Spleen (tissue), 11 donors: ENCODE results near the gene KLHL35. TPM values are rescaled to one million over a fixed set of nuclear protein-coding genes. Genes with fewer than 3 reads are reported as not detected.

ENCODE experiments used
- DNase-seq: peaks from one replicate; pipeline ENCODE4 v3.0.0-alpha.2; 2020
- H3K27ac ChIP-seq, 8 donors: fragments of 200-600 bp; sonication (generic) in 7 of 8; 1 replicate in 4 of 8; 2 replicates in 4 of 8; pipeline versions ENCODE4 v1.5.0 to v1.8.0; 2016 to 2021; ENCODE audit warnings: inconsistent platforms in 4 of 8, mild to moderate bottlenecking in 4 of 8, moderate library complexity in 1 of 8
- H3K27me3 ChIP-seq, 7 donors: fragments of 200-600 bp; sonication (generic) in 6 of 7; replicated peaks in 1 of 7; 1 replicate in 4 of 7; 2 replicates in 3 of 7; pipeline versions ENCODE4 v1.5.0 to v1.8.0; 2016 to 2021; ENCODE audit warnings: inconsistent platforms in 3 of 7, mild to moderate bottlenecking in 1 of 7
- H3K36me3 ChIP-seq, 6 donors: fragments of 200-600 bp; sonication (generic) in 5 of 6; 1 replicate in 4 of 6; 2 replicates in 2 of 6; pipeline versions ENCODE4 v1.5.0 to v1.8.0; 2016 to 2021; ENCODE audit warnings: inconsistent platforms in 2 of 6
- H3K4me1 ChIP-seq, 6 donors: fragments of 200-600 bp; sonication (generic) in 5 of 6; 1 replicate in 3 of 6; 2 replicates in 3 of 6; pipeline versions ENCODE4 v1.5.0 to v1.8.0; 2016 to 2021; ENCODE audit warnings: inconsistent platforms in 3 of 6
- H3K4me3 ChIP-seq, 8 donors: fragments of 200-600 bp; sonication (generic) in 7 of 8; 1 replicate in 4 of 8; 2 replicates in 4 of 8; pipeline versions ENCODE4 v1.5.0 to v1.8.0; 2016 to 2021; ENCODE audit warnings: inconsistent platforms in 4 of 8, mild to moderate bottlenecking in 4 of 8, moderate library complexity in 2 of 8
- H3K9me3 ChIP-seq, 8 donors: fragments of 200-600 bp; sonication (generic) in 7 of 8; 1 replicate in 4 of 8; 2 replicates in 4 of 8; pipeline versions ENCODE4 v1.5.0 to v1.8.0; 2016 to 2021; ENCODE audit warnings: inconsistent platforms in 4 of 8
- POLR2A ChIP-seq, 3 donors: fragments of 450-650 bp; IDR thresholded peaks; one replicate each; pipeline ENCODE4 v1.5.1; 2017; ENCODE audit warnings: antibody characterized with exemption in 3 of 3, mild to moderate bottlenecking in 1 of 3
- POLR2AphosphoS5 ChIP-seq, 3 donors: sonication (generic); formaldehyde crosslinking; IDR thresholded peaks; one replicate each; pipeline ENCODE4 v1.5.1; 2017; ENCODE audit warnings: antibody characterized with exemption in 3 of 3
- WGBS, 5 donors: extraction: QIAGEN DNeasy Blood & Tissue Kit in 3 of 5; methylation state at CpG; one replicate each; pipeline versions ENCODE4 v1.1.5 to v1.1.7; 2013 to 2018; 5-methylcytosine and 5-hydroxymethylcytosine counted together
- intact Hi-C: fragments of 100-400 bp; cut with DNase I; formaldehyde crosslinking; loops from one replicate; pipeline ENCODE4 v1.15.0; 2023; ENCODE audit warnings: low total_unique reads
- polyA plus RNA-seq, 3 donors: library from polyadenylated mRNA; stranded (reverse); fragments of 200-250 nt; gene quantifications; one replicate each; pipeline ENCODE4 v1.2.1, GENCODE V29; 2013
- total RNA-seq, 7 donors: library from RNA; depleted of rRNA in 3 of 7; stranded (reverse); fragments of >200 nt in 3 of 7; fragmentation: NEBNext Ultra II Directional in 4 of 7; extraction: Animal tissue kit (Norgen Biotek cat#: 25700) in 4 of 7; gene quantifications; one replicate each; pipeline versions ENCODE4 v1.1.0 to v1.2.1, GENCODE V29; 2016 to 2021
- TF ChIP-seq, protein P1 (sequence below), 11 experiments: fragments of 200-600 bp in 7 of 11; fragments of 450-650 bp in 4 of 11; sonication (generic) in 4 of 11; IDR thresholded peaks in 8 of 11; conservative IDR thresholded peaks in 3 of 11; 1 replicate in 7 of 11; 2 replicates in 4 of 11; pipeline versions ENCODE4 v1.4.0 to v1.8.0; 2016 to 2021; ENCODE audit warnings: antibody characterized with exemption in 11 of 11, inconsistent platforms in 4 of 11, mild to moderate bottlenecking in 1 of 11
- donor health status: healthy with polysubstance abuse.
- donor health status: DM: no; HTN: no; CAD: no; lungs with moderate emphysema.
- donor health status: DM: no; HTN: no; CAD: no.
- donor health status: Bipolar disorder and iron deficiency.
- donor health status: healthy.
- donor health status: DM: no; HTN: no; CAD: no.
- donor health status: DM: yes; HTN: yes; CAD: no.

Gene KLHL35
- total and polyA plus RNA-seq, 10 donors: 0.19 to 3.8 (median 2.1) TPM

DNA sequence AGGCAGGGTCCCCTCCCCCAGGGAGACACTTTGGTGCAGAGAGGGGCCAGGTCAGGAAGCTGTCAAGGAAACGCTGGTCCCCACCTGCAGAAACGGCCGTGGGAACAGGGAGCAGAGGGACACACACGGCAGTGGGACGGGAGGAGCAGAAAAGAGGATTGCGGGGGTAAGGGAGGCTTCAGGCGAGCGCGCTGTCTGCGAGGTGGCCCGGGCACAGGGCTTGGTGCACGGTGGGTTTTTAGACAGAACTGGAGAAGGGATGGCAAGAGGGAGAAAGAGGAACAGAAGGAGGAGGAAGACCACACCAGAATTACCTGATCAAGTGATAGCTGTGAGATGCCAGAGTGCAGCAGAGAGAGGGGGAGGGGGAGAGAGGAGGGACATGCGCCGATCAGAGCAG is 6.0 kb upstream of the KLHL35 start:
- Histone ChIP-seq H3K27me3 (no peaks in the 10 kb centered on the region), H3K27ac (no peak overlapping the region), H3K9me3 (no peaks in the 10 kb centered on the region), H3K36me3 (peaks cover 0 to 100% (median 22%) of the 10 kb centered on the region in 6 donors), H3K4me1 (no peaks in the 10 kb centered on the region), H3K4me3 (no peak overlapping the region)
- no peak for TF ChIP-seq POLR2A (IDR thresholded peaks at IDR 0.05)
- intact Hi-C loops: no loop called here
- 69 to 72% (median 70%) methylated on average over 14 of the region's 14 CpGs for WGBS, 5 donors
- no peak for DNase-seq

GRCh38 chr11:75437966-75438659 is 5.1 kb upstream of the KLHL35 start:
- no peak overlapping the region for H3K27ac ChIP-seq
- DNase-seq: no peak
- H3K9me3 ChIP-seq: no peaks in the 10 kb centered on the region
- peak in 1 of 3 donors; percentile 19 for TF ChIP-seq POLR2AphosphoS5 (IDR thresholded peaks at IDR 0.05)
- TF ChIP-seq, protein P1, sequence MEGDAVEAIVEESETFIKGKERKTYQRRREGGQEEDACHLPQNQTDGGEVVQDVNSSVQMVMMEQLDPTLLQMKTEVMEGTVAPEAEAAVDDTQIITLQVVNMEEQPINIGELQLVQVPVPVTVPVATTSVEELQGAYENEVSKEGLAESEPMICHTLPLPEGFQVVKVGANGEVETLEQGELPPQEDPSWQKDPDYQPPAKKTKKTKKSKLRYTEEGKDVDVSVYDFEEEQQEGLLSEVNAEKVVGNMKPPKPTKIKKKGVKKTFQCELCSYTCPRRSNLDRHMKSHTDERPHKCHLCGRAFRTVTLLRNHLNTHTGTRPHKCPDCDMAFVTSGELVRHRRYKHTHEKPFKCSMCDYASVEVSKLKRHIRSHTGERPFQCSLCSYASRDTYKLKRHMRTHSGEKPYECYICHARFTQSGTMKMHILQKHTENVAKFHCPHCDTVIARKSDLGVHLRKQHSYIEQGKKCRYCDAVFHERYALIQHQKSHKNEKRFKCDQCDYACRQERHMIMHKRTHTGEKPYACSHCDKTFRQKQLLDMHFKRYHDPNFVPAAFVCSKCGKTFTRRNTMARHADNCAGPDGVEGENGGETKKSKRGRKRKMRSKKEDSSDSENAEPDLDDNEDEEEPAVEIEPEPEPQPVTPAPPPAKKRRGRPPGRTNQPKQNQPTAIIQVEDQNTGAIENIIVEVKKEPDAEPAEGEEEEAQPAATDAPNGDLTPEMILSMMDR (IDR thresholded peaks at IDR 0.05 in 8 of 11, conservative IDR thresholded peaks at IDR 0.05 in 3 of 11): no peak
- 91 to 93% (median 92%) methylated on average over 13 of the region's 13 CpGs for WGBS, 5 donors
- intact Hi-C loops: no loop called here
- H3K4me1 ChIP-seq: peaks cover 0 to 1% (median 0%) of the 10 kb centered on the region in 6 donors
- peaks cover 0 to 92% (median 20%) of the 10 kb centered on the region in 6 donors for H3K36me3 ChIP-seq
- peaks cover 0 to 6% (median 0%) of the 10 kb centered on the region in 7 donors for H3K27me3 ChIP-seq
- no peak overlapping the region for H3K4me3 ChIP-seq

- 88 to 93% (median 89%) methylated on average over 5 to 9 of the region's 9 CpGs for WGBS, 5 donors
- Histone ChIP-seq H3K4me1 (peaks cover 0 to 14% (median 6%) of the 10 kb centered on the region in 6 donors), H3K9me3 (no peaks in the 10 kb centered on the region), H3K27ac (no peak overlapping the region), H3K4me3 (no peak overlapping the region), H3K36me3 (peaks cover 0 to 78% (median 18%) of the 10 kb centered on the region in 6 donors), H3K27me3 (peaks cover 0 to 19% (median 12%) of the 10 kb centered on the region in 7 donors)
- DNase-seq: no peak
- peak in 1 of 3 donors; percentile 17 for TF ChIP-seq POLR2AphosphoS5 (IDR thresholded peaks at IDR 0.05)
- TF ChIP-seq, protein P1 (IDR thresholded peaks at IDR 0.05 in 8 of 11, conservative IDR thresholded peaks at IDR 0.05 in 3 of 11): no peak
- intact Hi-C loops: no loop called here
These were observed 3.8 kb upstream of the KLHL35 start for GRCh38 chr11:75436806-75437205.

DNA sequence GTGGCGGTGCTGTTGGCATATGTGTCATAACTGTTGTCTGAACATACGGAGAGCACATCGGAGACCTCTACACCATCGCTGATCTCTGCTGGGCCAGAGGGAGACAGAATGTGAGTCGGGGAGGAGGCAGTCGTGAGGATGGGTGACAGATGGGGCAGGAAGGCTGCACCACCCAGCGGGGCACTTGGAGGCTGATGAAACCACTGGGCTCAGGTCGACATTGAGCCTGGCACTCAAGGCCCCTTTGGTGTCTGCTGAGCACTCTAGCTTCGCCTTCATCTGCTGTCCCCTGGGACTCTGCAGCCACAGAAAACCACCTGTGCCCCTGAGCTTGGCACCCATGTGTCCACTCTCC is 2.5 kb upstream of the KLHL35 start:
- peaks cover 0 to 31% (median 19%) of the 10 kb centered on the region in 7 donors for H3K27me3 ChIP-seq
- WGBS, 5 donors: 78 to 92% (median 89%) methylated on average over 7 to 9 of the region's 9 CpGs
- H3K4me1 ChIP-seq: peaks cover 4 to 27% (median 15%) of the 10 kb centered on the region in 6 donors
- no peak for DNase-seq
- H3K4me3 ChIP-seq: no peak overlapping the region
- H3K36me3 ChIP-seq: peaks cover 0 to 66% (median 14%) of the 10 kb centered on the region in 6 donors
- no peak for TF ChIP-seq POLR2AphosphoS5 (IDR thresholded peaks at IDR 0.05)
- TF ChIP-seq, protein P1 (IDR thresholded peaks at IDR 0.05 in 8 of 11, conservative IDR thresholded peaks at IDR 0.05 in 3 of 11): no peak
- no peak for TF ChIP-seq POLR2A (IDR thresholded peaks at IDR 0.05)
- intact Hi-C loops: no loop called here
- no peak overlapping the region for H3K27ac ChIP-seq
- H3K9me3 ChIP-seq: no peaks in the 10 kb centered on the region
